ENCODE results near the gene ANKFN1. TPM values are rescaled to one million over a fixed set of nuclear protein-coding genes. Genes with fewer than 3 reads are reported as not detected.
"Not testable (repeated sequence)": the region's sequence is repeated elsewhere in the genome, so short reads cannot be mapped to it uniquely, and the experiment has no call there.

ANKFN1 gene
- total RNA-seq, 1 donor from 2014 or later: not detected

- DNase-seq (no peak), ATAC-seq (ENCODE audit: poor library complexity) (no peak)
- intact Hi-C loops (cut with DNase I): loop anchor here (10.0 kb wide), 1 partner anchor 62 kb away; no protein-coding TSS in a partner anchor
Observed at GRCh38 chr17:56392321-56392720, 239.0 kb downstream of the ANKFN1 start.

- intact Hi-C loops (cut with DNase I): loop anchor here (10.0 kb wide), 1 partner anchor 62 kb away; no protein-coding TSS in a partner anchor
Observed at GRCh38 chr17:56393156-56393555, 239.9 kb downstream of the ANKFN1 start.

GRCh38 chr17:56395787-56396186, 242.5 kb downstream of the ANKFN1 start:
- no peak for ATAC-seq (ENCODE audit: poor library complexity)
- intact Hi-C loops (cut with DNase I): loop anchor here (10.0 kb wide), 1 partner anchor 59 kb away; no protein-coding TSS in a partner anchor
- no peak for DNase-seq

More at GRCh38 chr17:56393156-56393555, 239.9 kb downstream of the ANKFN1 start:
- no peak for ATAC-seq (ENCODE audit: poor library complexity)
- DNase-seq: no peak

GRCh38 chr17:56407086-56407485, 253.8 kb downstream of the ANKFN1 start:
- ATAC-seq (ENCODE audit: poor library complexity): no peak
- no peak for DNase-seq
- intact Hi-C loops (cut with DNase I): no loop called here

- ATAC-seq (ENCODE audit: poor library complexity); intact Hi-C loops (cut with DNase I); DNase-seq: not testable (repeated sequence)
Observed at GRCh38 chr17:56412356-56412755, 259.1 kb downstream of the ANKFN1 start.

DNA sequence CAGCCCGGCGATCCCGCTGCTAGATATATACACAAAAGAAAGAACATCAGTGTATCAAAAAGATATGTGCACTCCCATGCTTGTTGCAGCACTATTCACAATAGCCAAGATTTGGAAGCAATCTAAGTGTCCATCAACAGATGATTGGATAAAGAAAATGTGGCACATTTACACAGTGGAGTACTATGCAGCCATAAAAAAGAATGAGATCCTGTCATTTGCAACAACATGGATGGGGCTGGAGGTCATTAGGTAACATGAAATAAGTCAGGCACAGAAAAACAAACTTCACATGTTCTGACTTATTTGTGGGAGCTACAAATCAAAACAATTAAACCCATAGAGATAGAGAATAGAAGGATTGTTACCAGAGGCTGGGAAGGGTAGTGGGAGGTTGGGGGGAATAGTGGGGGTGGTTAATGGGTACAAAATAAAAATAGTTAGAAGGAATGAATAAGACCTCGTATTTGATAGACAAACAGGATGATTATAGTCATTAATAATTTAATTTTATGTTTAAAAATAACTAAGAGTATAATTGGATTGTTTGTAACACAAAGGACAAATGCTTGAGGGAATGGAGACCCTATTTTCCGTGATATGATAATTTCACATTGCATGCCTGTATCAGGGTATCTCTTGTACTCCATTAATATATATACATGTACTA, 263.5 kb downstream of the ANKFN1 start:
- intact Hi-C loops (cut with DNase I): no loop called here
- no peak for DNase-seq
- ATAC-seq (ENCODE audit: poor library complexity): no peak

- no peak for ATAC-seq (ENCODE audit: poor library complexity)
- intact Hi-C loops (cut with DNase I): no loop called here
- DNase-seq: no peak
Observed at GRCh38 chr17:56424005-56424404, 270.7 kb downstream of the ANKFN1 start.

GRCh38 chr17:56424543-56425044, 271.3 kb downstream of the ANKFN1 start:
- intact Hi-C loops (cut with DNase I): no loop called here
- ATAC-seq (ENCODE audit: poor library complexity) (no peak), DNase-seq (no peak)

DNA sequence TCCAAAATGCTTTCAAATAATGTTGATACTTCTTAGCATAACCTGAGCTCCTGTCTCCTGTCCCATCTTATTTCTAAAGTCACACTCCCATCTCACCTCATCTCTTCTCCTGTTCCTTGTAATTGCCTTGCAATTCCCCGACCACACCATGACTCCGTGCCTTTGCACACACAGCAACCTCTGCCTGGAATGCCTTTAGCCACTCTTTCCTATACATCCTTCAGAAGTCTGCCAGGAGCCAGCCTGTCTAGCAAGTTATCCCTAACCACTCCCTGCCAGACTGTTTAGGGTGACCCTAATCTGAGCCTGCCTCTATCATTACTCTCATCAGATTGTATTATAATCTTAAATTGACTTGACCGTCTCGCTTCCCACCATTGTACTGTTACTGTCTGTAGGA, 272.2 kb downstream of the ANKFN1 start:
- no peak for ATAC-seq (ENCODE audit: poor library complexity)
- intact Hi-C loops (cut with DNase I): no loop called here
- DNase-seq: no peak

DNA sequence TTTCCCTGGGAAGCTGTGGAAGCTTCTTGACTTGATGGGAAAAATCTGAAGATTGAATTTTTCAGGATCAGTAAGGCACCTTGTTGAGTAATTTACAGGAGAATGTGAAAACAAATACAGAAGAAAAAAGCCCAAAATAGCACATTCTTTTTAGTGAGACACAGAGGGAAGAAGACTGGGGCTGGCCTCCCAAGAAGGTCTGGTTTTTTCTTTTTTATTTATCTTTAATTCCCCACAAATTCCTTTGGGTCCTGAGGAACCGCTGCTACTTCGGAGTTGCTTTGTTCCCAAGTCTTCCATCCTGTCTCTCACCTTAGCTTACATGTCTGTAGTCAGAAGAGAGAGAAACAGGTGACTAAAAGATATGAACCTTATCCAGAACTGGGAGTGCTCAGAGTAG, 273.6 kb downstream of the ANKFN1 start:
- intact Hi-C loops (cut with DNase I): no loop called here

GRCh38 chr17:56431736-56432135, 278.5 kb downstream of the ANKFN1 start:
- DNase-seq: no peak
- no peak for ATAC-seq (ENCODE audit: poor library complexity)
- intact Hi-C loops (cut with DNase I): no loop called here

More for the DNA sequence above, 273.6 kb downstream of the ANKFN1 start:
- no peak for ATAC-seq (ENCODE audit: poor library complexity)
- DNase-seq: no peak

DNA sequence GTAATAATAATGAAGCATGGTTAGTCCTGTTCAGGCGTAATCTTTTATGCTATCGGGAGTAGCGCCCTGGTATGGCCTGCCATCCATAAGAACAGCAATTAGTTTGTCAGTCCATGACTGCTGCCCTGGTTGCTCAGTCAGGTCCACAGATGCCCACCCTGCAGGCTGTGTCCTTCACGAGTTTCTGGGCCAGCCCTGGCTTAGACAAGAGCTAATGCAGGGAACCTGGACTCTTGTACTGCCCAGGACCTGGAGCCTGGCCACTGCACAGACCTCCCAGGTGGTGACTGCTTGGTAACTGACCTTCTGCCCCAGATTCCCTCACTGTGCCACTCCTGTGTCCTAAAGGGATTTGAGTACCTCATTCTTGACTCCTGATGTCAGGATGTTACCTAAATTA, 279.2 kb downstream of the ANKFN1 start:
- intact Hi-C loops (cut with DNase I): no loop called here
- no peak for DNase-seq
- no peak for ATAC-seq (ENCODE audit: poor library complexity)

DNA sequence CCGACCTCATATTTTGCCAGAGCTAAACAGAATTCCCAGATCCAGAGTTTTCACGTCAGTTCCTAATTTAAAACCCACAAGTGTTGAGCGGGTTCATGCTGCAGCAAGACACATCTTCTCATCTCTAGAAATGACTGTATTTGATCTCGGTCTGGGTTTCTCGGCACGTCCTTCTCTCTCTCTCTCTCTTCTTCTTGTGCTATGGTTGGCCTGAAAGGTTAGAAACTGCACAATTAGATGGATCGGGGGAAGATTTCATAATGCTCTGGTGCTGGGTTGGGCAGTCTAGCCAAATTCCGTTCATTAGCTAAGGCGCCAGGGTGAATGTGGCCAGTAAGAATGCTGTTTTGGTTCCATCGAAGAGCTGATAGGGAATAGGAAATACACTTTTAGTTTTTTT, 281.3 kb downstream of the ANKFN1 start:
- no peak for DNase-seq
- ATAC-seq (ENCODE audit: poor library complexity): no peak
- intact Hi-C loops (cut with DNase I): no loop called here

GRCh38 chr17:56436142-56436541, 282.9 kb downstream of the ANKFN1 start:
- no peak for DNase-seq
- intact Hi-C loops (cut with DNase I): no loop called here
- no peak for ATAC-seq (ENCODE audit: poor library complexity)

DNA sequence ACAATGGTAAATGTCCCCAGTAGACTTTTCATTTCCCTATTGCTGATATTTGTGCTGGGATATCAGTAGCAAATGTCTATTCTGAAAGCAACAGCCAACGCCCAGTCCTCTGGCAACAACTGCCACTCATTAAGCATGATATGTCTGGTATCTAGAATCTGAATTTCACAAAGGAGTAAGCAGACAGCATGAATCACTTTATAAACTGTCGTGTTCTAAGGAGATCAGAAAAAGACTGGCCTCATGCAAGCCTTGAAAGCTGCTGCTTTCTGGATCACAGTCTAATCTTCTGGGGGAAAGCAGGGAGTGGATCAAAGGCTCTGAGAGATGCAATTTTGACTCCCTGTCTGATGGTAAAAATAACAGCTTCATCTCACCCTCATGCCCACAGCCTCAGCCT, 287.1 kb downstream of the ANKFN1 start:
- intact Hi-C loops (cut with DNase I): no loop called here
- ATAC-seq (ENCODE audit: poor library complexity) (no peak), DNase-seq (no peak)

DNA sequence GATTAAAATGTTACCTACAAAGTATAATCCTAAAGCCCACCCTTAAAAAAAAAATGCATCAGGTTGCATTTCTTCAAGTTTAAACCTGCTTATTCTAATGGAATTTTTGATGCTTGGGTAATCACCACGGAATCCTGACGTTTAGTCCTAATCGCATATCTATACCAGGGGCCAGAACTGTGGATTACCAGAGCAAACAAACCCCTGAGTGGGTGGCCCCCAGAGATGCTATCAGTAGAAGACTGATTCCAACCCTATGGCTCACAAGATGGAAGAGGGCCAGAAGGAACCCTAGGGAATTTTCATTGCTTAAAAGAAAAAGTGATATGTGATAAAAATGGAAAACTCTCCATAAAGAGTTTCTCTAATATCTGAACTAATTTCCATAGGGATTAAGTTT, 288.0 kb downstream of the ANKFN1 start:
- intact Hi-C loops (cut with DNase I): no loop called here
- ATAC-seq (ENCODE audit: poor library complexity): no peak
- DNase-seq: no peak

GRCh38 chr17:56445692-56446411, 292.6 kb downstream of the ANKFN1 start:
- intact Hi-C loops (cut with DNase I): no loop called here
- no peak for DNase-seq
- ATAC-seq (ENCODE audit: poor library complexity): no peak

- intact Hi-C loops (cut with DNase I): no loop called here
- DNase-seq (no peak), ATAC-seq (ENCODE audit: poor library complexity) (no peak)
Observed at GRCh38 chr17:56447171-56447570, 293.9 kb downstream of the ANKFN1 start.

DNA sequence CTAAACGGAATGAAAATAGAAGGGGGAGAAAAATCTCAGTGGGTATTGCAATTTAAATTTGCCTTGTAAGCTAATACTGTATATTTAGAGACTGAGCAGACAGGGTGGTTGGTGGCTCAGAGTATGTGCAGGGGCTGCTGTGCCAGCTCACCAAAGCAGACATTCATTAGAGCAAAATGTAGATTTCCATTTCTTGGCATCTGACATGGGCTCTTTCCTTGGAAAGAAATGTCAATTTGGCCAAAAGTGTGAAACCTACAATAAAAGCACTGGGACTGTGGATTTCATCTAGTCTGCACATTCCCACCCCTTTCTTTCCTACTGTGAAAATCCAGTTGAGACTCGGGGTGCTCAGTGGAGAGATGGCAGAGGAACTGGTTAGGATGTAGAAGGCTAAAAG, 295.1 kb downstream of the ANKFN1 start:
- no peak for DNase-seq
- ATAC-seq (ENCODE audit: poor library complexity): no peak

DNA sequence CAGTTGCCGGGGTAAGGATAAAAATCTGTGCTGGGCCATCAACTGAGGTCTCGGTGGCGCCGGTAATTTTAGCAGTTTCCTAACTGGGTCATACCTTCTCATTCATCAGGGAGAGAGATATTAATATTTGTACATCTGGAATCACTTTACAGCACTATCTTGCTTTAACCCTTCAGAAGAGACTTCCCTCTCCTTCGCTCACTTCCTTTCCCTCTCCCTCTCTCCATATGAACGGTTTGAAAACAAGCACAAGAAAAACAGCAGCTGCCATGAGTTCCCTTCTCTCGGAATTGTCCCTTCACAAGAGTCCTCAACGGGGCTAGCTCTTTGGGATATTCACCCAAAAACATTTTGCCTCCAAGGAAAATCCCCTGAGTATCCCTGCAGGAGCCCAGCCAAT, 295.9 kb downstream of the ANKFN1 start:
- intact Hi-C loops (cut with DNase I): no loop called here
- ATAC-seq (ENCODE audit: poor library complexity): no peak
- DNase-seq: no peak

More for the DNA sequence above, 295.1 kb downstream of the ANKFN1 start:
- intact Hi-C loops (cut with DNase I): no loop called here
